Nephron (organoid): ENCODE data around the gene ADGRG6.

ENCODE experiments used
- H3K27ac Mint-ChIP-seq, 3 experiments: 2 replicates each; pipeline ENCODE4 v1.8.0; 2020; ENCODE audit warnings: mixed read lengths in 3 of 3, mild to moderate bottlenecking in 2 of 3, moderate library complexity in 1 of 3
- H3K27me3 Mint-ChIP-seq: 2 replicates; pipeline ENCODE4 v1.8.0; 2021; ENCODE audit warnings: low read depth, mild to moderate bottlenecking, moderate library complexity, mixed read lengths
- H3K36me3 Mint-ChIP-seq: 2 replicates; pipeline ENCODE4 v1.8.0; 2020; ENCODE audit warnings: low read depth, mixed read lengths
- H3K4me1 Mint-ChIP-seq: 2 replicates; pipeline ENCODE4 v1.8.0; 2020; ENCODE audit warnings: mixed read lengths
- H3K4me3 Mint-ChIP-seq, 3 experiments: 2 replicates each; pipeline ENCODE4 v1.8.0; 2020; ENCODE audit warnings: mild to moderate bottlenecking in 3 of 3, mixed read lengths in 3 of 3, moderate library complexity in 2 of 3
- H3K9me3 Mint-ChIP-seq: 2 replicates; pipeline ENCODE4 v1.8.0; 2020; ENCODE audit warnings: mixed read lengths
- TF ChIP-seq, protein P1 (sequence below), 3 experiments: fragments of 200-600 bp; sonication (generic); IDR thresholded peaks; one replicate each; pipeline ENCODE4 v1.5.0; 2021; ENCODE audit warnings: antibody characterized with exemption in 3 of 3; ENCODE audit not compliant: unreplicated experiment in 3 of 3

ADGRG6 gene

GRCh38 chr6:142292166-142292924 lies 9.5 kb upstream of the ADGRG6 start:
- Mint-ChIP-seq H3K36me3 (no peaks in the 10 kb centered on the region), H3K27ac (peak overlapping the region in 1 of 3 experiments; percentile 16), H3K4me1 (peaks cover 4% of the 10 kb centered on the region), H3K4me3 (no peak overlapping the region), H3K27me3 (no peaks in the 10 kb centered on the region), H3K9me3 (no peaks in the 10 kb centered on the region)
- TF ChIP-seq, protein P1, sequence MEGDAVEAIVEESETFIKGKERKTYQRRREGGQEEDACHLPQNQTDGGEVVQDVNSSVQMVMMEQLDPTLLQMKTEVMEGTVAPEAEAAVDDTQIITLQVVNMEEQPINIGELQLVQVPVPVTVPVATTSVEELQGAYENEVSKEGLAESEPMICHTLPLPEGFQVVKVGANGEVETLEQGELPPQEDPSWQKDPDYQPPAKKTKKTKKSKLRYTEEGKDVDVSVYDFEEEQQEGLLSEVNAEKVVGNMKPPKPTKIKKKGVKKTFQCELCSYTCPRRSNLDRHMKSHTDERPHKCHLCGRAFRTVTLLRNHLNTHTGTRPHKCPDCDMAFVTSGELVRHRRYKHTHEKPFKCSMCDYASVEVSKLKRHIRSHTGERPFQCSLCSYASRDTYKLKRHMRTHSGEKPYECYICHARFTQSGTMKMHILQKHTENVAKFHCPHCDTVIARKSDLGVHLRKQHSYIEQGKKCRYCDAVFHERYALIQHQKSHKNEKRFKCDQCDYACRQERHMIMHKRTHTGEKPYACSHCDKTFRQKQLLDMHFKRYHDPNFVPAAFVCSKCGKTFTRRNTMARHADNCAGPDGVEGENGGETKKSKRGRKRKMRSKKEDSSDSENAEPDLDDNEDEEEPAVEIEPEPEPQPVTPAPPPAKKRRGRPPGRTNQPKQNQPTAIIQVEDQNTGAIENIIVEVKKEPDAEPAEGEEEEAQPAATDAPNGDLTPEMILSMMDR (IDR thresholded peaks at IDR 0.05; ENCODE audit: unreplicated experiment in 3 of 3) = no peak

GRCh38 chr6:142293121-142293520 lies 8.7 kb upstream of the ADGRG6 start:
- H3K4me3 Mint-ChIP-seq = no peak overlapping the region
- TF ChIP-seq, protein P1 (IDR thresholded peaks at IDR 0.05; ENCODE audit: unreplicated experiment in 3 of 3) = no peak
- no peaks in the 10 kb centered on the region for H3K9me3 Mint-ChIP-seq
- H3K27ac Mint-ChIP-seq = no peak overlapping the region
- H3K4me1 Mint-ChIP-seq = peaks cover 4% of the 10 kb centered on the region
- H3K36me3 Mint-ChIP-seq = no peaks in the 10 kb centered on the region
- H3K27me3 Mint-ChIP-seq = no peaks in the 10 kb centered on the region

- no peak overlapping the region for H3K4me3 Mint-ChIP-seq
- H3K27ac Mint-ChIP-seq = no peak overlapping the region
- no peaks in the 10 kb centered on the region for H3K9me3 Mint-ChIP-seq
- H3K4me1 Mint-ChIP-seq = peaks cover 4% of the 10 kb centered on the region
- H3K36me3 Mint-ChIP-seq = no peaks in the 10 kb centered on the region
- TF ChIP-seq, protein P1 (IDR thresholded peaks at IDR 0.05; ENCODE audit: unreplicated experiment in 3 of 3) = no peak
- no peaks in the 10 kb centered on the region for H3K27me3 Mint-ChIP-seq
Observed at GRCh38 chr6:142294679-142295078, 7.1 kb upstream of the ADGRG6 start.

DNA sequence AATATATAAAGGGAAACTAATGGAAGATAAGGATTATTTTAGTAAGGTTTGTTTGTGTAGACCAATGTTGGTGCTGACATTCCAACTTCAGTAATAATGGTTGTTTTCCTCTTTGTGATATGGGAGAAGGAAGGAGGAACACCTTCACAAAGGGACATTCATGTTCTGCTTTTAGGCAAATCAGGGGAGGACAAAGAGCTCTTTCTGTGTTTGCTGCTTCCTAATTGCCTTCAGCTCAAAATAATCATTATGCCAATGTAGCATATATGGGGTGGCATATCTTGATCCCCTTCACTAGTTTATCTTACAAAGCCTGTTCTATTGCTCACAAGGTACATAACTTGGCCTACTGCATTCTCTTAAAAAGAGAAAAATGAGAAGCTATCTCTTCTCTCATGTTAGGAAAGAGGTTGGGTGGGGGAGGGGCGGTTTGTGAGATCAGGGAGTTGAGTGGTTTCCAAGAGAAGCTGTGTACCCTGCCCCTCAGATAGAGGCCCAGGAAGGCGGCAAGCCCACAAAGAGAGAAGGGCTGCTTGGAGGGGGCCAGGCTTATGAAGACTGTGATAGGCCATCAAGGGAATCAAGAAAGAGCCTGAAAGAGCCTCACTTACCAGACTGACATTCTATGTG lies 4.7 kb upstream of the ADGRG6 start:
- Mint-ChIP-seq H3K36me3 (no peaks in the 10 kb centered on the region), H3K27me3 (peaks cover 15% of the 10 kb centered on the region), H3K9me3 (no peaks in the 10 kb centered on the region), H3K27ac (no peak overlapping the region), H3K4me3 (no peak overlapping the region), H3K4me1 (peaks cover 6% of the 10 kb centered on the region)
- TF ChIP-seq, protein P1 (IDR thresholded peaks at IDR 0.05; ENCODE audit: unreplicated experiment in 3 of 3) = no peak

DNA sequence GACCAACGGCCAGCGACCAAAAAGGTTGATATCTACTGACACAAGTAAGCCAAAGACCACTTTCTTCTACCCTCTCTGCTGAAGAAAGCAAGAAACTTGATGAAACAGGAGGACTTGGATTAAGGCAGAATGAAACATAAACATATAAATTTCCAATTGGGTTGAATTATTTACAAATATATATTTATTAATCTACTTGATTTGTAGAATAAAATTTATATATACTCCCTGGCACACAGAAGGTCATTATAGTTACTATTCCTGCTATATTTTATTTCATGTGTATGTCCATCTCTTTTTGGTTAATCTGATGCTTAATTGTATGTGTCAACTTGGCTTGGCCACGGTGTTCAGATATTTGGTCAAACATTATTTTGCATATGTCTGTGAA lies 4.2 kb upstream of the ADGRG6 start:
- no peak overlapping the region for H3K4me3 Mint-ChIP-seq
- no peak overlapping the region for H3K27ac Mint-ChIP-seq

More for the DNA sequence above, 4.2 kb upstream of the ADGRG6 start:
- Mint-ChIP-seq H3K27me3 (peaks cover 20% of the 10 kb centered on the region), H3K9me3 (no peaks in the 10 kb centered on the region), H3K36me3 (no peaks in the 10 kb centered on the region), H3K4me1 (peaks cover 7% of the 10 kb centered on the region)
- TF ChIP-seq, protein P1 (IDR thresholded peaks at IDR 0.05; ENCODE audit: unreplicated experiment in 3 of 3) = no peak
